Neuronal stem cell (in vitro differentiated cells): ENCODE results near the gene MRPL54.
A peak's percentile ranks its signal among the peaks of the same experiment; 100 is the strongest.

ENCODE experiments used
- DNase-seq: peaks from one replicate; pipeline ENCODE4 v3.0.0-alpha.2; 2013; ENCODE audit warnings: low spot score
- H2AFZ ChIP-seq: one replicate; pipeline ENCODE4 v1.6.1; 2013; ENCODE audit warnings: mild to moderate bottlenecking, low read length, inconsistent platforms
- H2AK5ac ChIP-seq: 2 replicates; pipeline ENCODE4 v1.6.1; 2013; ENCODE audit warnings: low read depth, mild to moderate bottlenecking, inconsistent platforms, low read length, moderate library complexity, mixed read lengths
- H2BK120ac ChIP-seq: 2 replicates; pipeline ENCODE4 v1.6.1; 2013; ENCODE audit warnings: low read depth, mild to moderate bottlenecking, inconsistent platforms, low read length, moderate library complexity, mixed read lengths
- H2BK12ac ChIP-seq: one replicate; pipeline ENCODE4 v1.6.1; 2013; ENCODE audit warnings: low read length, inconsistent platforms
- H2BK15ac ChIP-seq: 2 replicates; pipeline ENCODE4 v1.6.1; 2013; ENCODE audit warnings: mild to moderate bottlenecking, low read length, inconsistent platforms, mixed read lengths
- H2BK5ac ChIP-seq: one replicate; pipeline ENCODE4 v1.6.1; 2013; ENCODE audit warnings: inconsistent platforms, mild to moderate bottlenecking, low read length, moderate library complexity
- H3K14ac ChIP-seq: one replicate; pipeline ENCODE4 v1.6.1; 2013; ENCODE audit warnings: low read length, inconsistent platforms
- H3K18ac ChIP-seq: 2 replicates; pipeline ENCODE4 v1.6.1; 2013; ENCODE audit warnings: low read length, inconsistent platforms
- H3K23ac ChIP-seq: 2 replicates; pipeline ENCODE4 v1.6.1; 2013; ENCODE audit warnings: low read depth, mild to moderate bottlenecking, mixed read lengths, low read length, inconsistent platforms; ENCODE audit not compliant: poor library complexity
- H3K27ac ChIP-seq: replicated peaks from 3 replicates; pipeline ENCODE4 v1.5.1; 2013; ENCODE audit warnings: low read length, inconsistent platforms
- H3K27me3 ChIP-seq, 3 experiments: 2 replicates each; pipeline ENCODE4 v1.6.1; 2013; ENCODE audit warnings: low read length in 3 of 3, mild to moderate bottlenecking in 2 of 3, inconsistent platforms in 1 of 3, low read depth in 1 of 3, mixed read lengths in 1 of 3, moderate library complexity in 1 of 3; ENCODE audit not compliant: control insufficient read depth in 3 of 3, insufficient read depth in 3 of 3
- H3K36me3 ChIP-seq, 2 donors: replicated peaks in 1 of 2; 2 replicates each; pipeline ENCODE4 v1.6.1; 2013; ENCODE audit warnings: low read length in 2 of 2; ENCODE audit not compliant: control insufficient read depth in 2 of 2, insufficient read depth in 2 of 2
- H3K4ac ChIP-seq: 2 replicates; pipeline ENCODE4 v1.6.1; 2013; ENCODE audit warnings: inconsistent platforms, mild to moderate bottlenecking, low read length, moderate library complexity
- H3K4me1 ChIP-seq, 2 donors: 1 replicate in 1 of 2; 2 replicates in 1 of 2; pipeline ENCODE4 v1.6.1; 2013; ENCODE audit warnings: low read length in 2 of 2, low read depth in 1 of 2; ENCODE audit not compliant: control insufficient read depth in 2 of 2, insufficient read depth in 1 of 2
- H3K4me2 ChIP-seq: one replicate; pipeline ENCODE4 v1.6.1; 2013; ENCODE audit warnings: mild to moderate bottlenecking, low read length, inconsistent platforms; ENCODE audit not compliant: insufficient read depth, poor library complexity, severe bottlenecking
- H3K4me3 ChIP-seq, 2 donors: 2 replicates each; pipeline ENCODE4 v1.5.1; 2013; ENCODE audit warnings: low read length in 2 of 2, mild to moderate bottlenecking in 2 of 2, inconsistent platforms in 1 of 2, moderate library complexity in 1 of 2
- H3K79me1 ChIP-seq: one replicate; pipeline ENCODE4 v1.6.1; 2013; ENCODE audit warnings: low read depth, mild to moderate bottlenecking, inconsistent platforms, low read length, moderate library complexity
- H3K9ac ChIP-seq: one replicate; pipeline ENCODE4 v1.6.1; 2013; ENCODE audit warnings: mild to moderate bottlenecking, low read depth, low read length, inconsistent platforms; ENCODE audit not compliant: poor library complexity
- H3K9me3 ChIP-seq, 2 donors: replicated peaks in 1 of 2; 2 replicates each; pipeline versions ENCODE3 to v1.6.1; 2013; ENCODE audit warnings: low read length in 2 of 2, mild to moderate bottlenecking in 2 of 2, inconsistent platforms in 1 of 2, low read depth in 1 of 2, mixed read lengths in 1 of 2, moderate library complexity in 1 of 2; ENCODE audit not compliant: control insufficient read depth in 2 of 2, insufficient read depth in 1 of 2
- H4K8ac ChIP-seq: one replicate; pipeline ENCODE4 v1.6.1; 2013; ENCODE audit warnings: low read depth, mild to moderate bottlenecking, inconsistent platforms, low read length, moderate library complexity
- H4K91ac ChIP-seq: one replicate; pipeline ENCODE4 v1.6.1; 2013; ENCODE audit warnings: low read length, low read depth, mild to moderate bottlenecking, inconsistent platforms; ENCODE audit not compliant: poor library complexity
- WGBS, 2 donors: extraction: QIAGEN DNeasy Blood & Tissue Kit; methylation state at CpG; one replicate each; pipeline ENCODE4 v1.1.7; 2013; ENCODE audit warnings: missing lambda C conversion rate in 2 of 2, mixed read lengths in 1 of 2; ENCODE audit not compliant: insufficient read length in 2 of 2, insufficient replicate concordance in 1 of 2; ENCODE audit errors: extremely low coverage in 2 of 2; 5-methylcytosine and 5-hydroxymethylcytosine counted together

MRPL54 gene

GRCh38 chr19:3767050-3767449, 4.6 kb downstream of the MRPL54 start:
- Histone ChIP-seq H3K23ac (peak overlapping the region; percentile 85), H3K9me3 (no peaks in the 10 kb centered on the region), H2BK5ac (no peak overlapping the region), H3K36me3 (peaks cover 9 to 23% of the 10 kb centered on the region in 2 donors), H3K27ac (no peak overlapping the region), H3K4me2 (no peak overlapping the region), H3K14ac (peak overlapping the region; percentile 56), H2AK5ac (no peak overlapping the region), H3K9ac (no peak overlapping the region), H3K79me1 (peaks cover 4% of the 10 kb centered on the region), H4K8ac (no peak overlapping the region), H2AFZ (no peak overlapping the region), H3K4me3 (no peak overlapping the region), H4K91ac (no peak overlapping the region), H3K4me1 (peaks cover 0 to 6% of the 10 kb centered on the region in 2 donors), H2BK15ac (no peak overlapping the region), H3K18ac (no peak overlapping the region), H3K4ac (no peak overlapping the region), H3K27me3 (no peaks in the 10 kb centered on the region), H2BK12ac (no peak overlapping the region), H2BK120ac (no peak overlapping the region)
- no CpG with 5 or more reads among the region's 23 CpGs for WGBS, 2 donors
- no peak for DNase-seq

- H3K9me3 ChIP-seq: no peaks in the 10 kb centered on the region
- no peak overlapping the region for H2BK5ac ChIP-seq
- H3K4me1 ChIP-seq: peaks cover 0 to 8% of the 10 kb centered on the region in 2 donors
- no peak overlapping the region for H3K27ac ChIP-seq
- no peak for DNase-seq
- no peak overlapping the region for H4K91ac ChIP-seq
- no peak overlapping the region for H2AFZ ChIP-seq
- H3K4ac ChIP-seq: no peak overlapping the region
- H2BK120ac ChIP-seq: no peak overlapping the region
- H4K8ac ChIP-seq: no peak overlapping the region
- H3K27me3 ChIP-seq: no peaks in the 10 kb centered on the region
- H3K4me2 ChIP-seq: no peak overlapping the region
- H3K36me3 ChIP-seq: peaks cover 9 to 23% of the 10 kb centered on the region in 2 donors
- H2BK12ac ChIP-seq: no peak overlapping the region
- no peak overlapping the region for H3K23ac ChIP-seq
- H3K4me3 ChIP-seq: no peak overlapping the region
- H3K79me1 ChIP-seq: peaks cover 4% of the 10 kb centered on the region
- WGBS, 2 donors: no CpG with 5 or more reads among the region's 25 CpGs
- H3K9ac ChIP-seq: no peak overlapping the region
- no peak overlapping the region for H3K14ac ChIP-seq
- no peak overlapping the region for H3K18ac ChIP-seq
- H2BK15ac ChIP-seq: no peak overlapping the region
- H2AK5ac ChIP-seq: no peak overlapping the region
Measured at GRCh38 chr19:3768015-3768747, 5.7 kb downstream of the MRPL54 start.

- no peak overlapping the region for H2AFZ ChIP-seq
Measured at GRCh38 chr19:3768748-3769099, 6.2 kb downstream of the MRPL54 start.

GRCh38 chr19:3769494-3769893, 7.0 kb downstream of the MRPL54 start:
- Histone ChIP-seq H2BK15ac (no peak overlapping the region), H3K9ac (peak overlapping the region; percentile 12), H4K91ac (no peak overlapping the region), H3K4me1 (peaks cover 0 to 8% of the 10 kb centered on the region in 2 donors), H3K4ac (no peak overlapping the region), H4K8ac (no peak overlapping the region), H3K27me3 (peaks cover 0 to 5% (median 0%) of the 10 kb centered on the region in 3 experiments), H3K9me3 (no peaks in the 10 kb centered on the region), H2BK12ac (peak overlapping the region; percentile 88), H3K79me1 (peaks cover 4% of the 10 kb centered on the region), H3K27ac (no peak overlapping the region), H2AFZ (no peak overlapping the region), H3K4me3 (no peak overlapping the region), H3K14ac (no peak overlapping the region), H3K23ac (peak overlapping the region; percentile 73), H3K18ac (no peak overlapping the region), H2BK5ac (peak overlapping the region; percentile 71), H3K4me2 (no peak overlapping the region), H2AK5ac (peak overlapping the region; percentile 71), H3K36me3 (peaks cover 9 to 23% of the 10 kb centered on the region in 2 donors), H2BK120ac (no peak overlapping the region)
- no peak for DNase-seq
- no CpG with 5 or more reads among the region's 17 CpGs for WGBS, 2 donors

More at GRCh38 chr19:3768748-3769099, 6.2 kb downstream of the MRPL54 start:
- no peak overlapping the region for H3K27ac ChIP-seq
- no CpG with 5 or more reads among the region's 7 CpGs for WGBS, 2 donors
- H3K4ac ChIP-seq: no peak overlapping the region
- H2BK120ac ChIP-seq: no peak overlapping the region
- H3K4me1 ChIP-seq: peaks cover 0 to 8% of the 10 kb centered on the region in 2 donors
- H4K8ac ChIP-seq: no peak overlapping the region
- no peaks in the 10 kb centered on the region for H3K9me3 ChIP-seq
- H3K9ac ChIP-seq: no peak overlapping the region
- DNase-seq: no peak
- no peak overlapping the region for H3K4me3 ChIP-seq
- no peak overlapping the region for H4K91ac ChIP-seq
- H3K36me3 ChIP-seq: peaks cover 9 to 23% of the 10 kb centered on the region in 2 donors
- H3K14ac ChIP-seq: no peak overlapping the region
- H2BK15ac ChIP-seq: no peak overlapping the region
- no peak overlapping the region for H2AK5ac ChIP-seq
- H3K23ac ChIP-seq: no peak overlapping the region
- H2BK12ac ChIP-seq: no peak overlapping the region
- H3K27me3 ChIP-seq: no peaks in the 10 kb centered on the region
- H3K4me2 ChIP-seq: no peak overlapping the region
- no peak overlapping the region for H2BK5ac ChIP-seq
- no peak overlapping the region for H3K18ac ChIP-seq
- H3K79me1 ChIP-seq: peaks cover 4% of the 10 kb centered on the region
